HG03565 (cell line): ENCODE measurements around the gene KRT84.
"Not testable (repeated sequence)": the region's sequence is repeated elsewhere in the genome, so short reads cannot be mapped to it uniquely, and the experiment has no call there.

Source experiments
- ATAC-seq: cut with Tn5 transposase; IDR thresholded peaks from one replicate; pipeline ENCODE4 v1.9.1; 2021; ENCODE audit warnings: mild to moderate bottlenecking, moderate library complexity; ENCODE audit not compliant: unreplicated experiment

The KRT84 gene

DNA sequence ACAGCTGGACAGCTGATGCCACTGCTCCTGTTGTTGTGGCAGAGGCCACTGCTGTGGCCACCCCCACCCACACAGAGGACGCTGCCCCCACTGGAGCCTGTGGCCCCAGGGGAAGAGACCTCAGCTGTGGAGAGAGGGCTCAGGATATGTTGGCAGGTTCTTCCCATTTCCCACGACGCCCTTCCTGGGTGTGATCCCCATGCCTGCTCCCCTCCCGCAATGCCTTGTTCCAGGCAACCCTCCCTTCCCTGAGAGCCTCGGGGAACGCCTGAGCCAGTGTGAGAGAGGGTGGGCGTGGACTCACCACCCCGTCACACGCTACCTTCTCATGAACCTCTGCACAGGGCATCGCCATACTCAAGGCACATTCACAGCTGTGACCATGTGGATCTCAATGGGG lies 26.4 kb upstream of the KRT84 start:
- ATAC-seq: no peak

DNA sequence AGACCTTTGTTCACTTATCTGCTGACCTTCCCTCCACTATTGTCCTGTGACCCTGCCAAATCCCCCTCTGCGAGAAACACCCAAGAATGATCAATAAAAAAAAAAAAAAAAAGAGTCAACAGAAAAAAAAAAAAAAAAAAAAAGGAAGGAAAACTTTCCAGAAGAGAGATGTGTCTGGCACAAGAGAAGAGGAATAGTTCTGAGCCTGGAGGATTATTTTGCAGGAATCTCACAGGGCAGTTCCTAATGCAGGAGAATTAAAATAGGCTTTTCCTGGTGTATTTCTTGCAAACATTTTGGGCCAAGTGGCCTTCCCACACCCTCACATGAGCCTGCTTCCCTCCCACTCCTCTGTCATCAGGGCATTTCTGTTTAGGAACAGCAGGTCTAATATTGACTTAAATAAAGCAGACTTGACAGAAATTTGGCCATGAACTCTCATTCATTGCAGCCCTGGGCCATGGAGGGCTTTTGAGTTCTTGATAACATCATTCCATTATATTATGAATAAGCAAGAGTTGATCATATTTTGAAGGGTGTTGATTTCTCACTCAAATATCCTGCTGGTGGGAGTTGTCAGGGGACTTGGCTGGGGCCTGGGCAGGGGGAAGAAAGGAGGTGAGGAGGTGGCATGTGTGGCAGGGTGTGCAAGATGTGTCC lies 25.3 kb upstream of the KRT84 start:
- ATAC-seq: not testable (repeated sequence)

DNA sequence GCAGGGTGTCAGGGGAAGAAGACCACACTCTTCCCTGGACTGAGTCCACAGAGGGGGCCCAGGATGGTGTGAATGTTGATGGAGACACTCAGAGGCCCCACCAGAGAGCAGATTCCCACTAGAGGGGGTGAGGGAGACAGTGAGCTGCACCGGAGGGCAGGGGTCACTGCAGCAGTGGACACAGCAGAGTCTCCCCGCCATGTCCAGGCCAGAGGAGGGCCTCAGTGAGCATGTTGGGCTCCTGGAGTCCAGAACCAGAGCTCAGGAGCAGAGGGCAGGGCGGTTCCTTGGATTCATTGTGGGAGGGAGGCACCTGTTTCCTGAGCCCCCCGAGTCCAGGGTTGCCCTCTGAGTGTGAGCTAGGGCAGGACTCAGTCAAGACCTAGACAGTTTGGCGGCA lies 22.5 kb upstream of the KRT84 start:
- no peak for ATAC-seq

DNA sequence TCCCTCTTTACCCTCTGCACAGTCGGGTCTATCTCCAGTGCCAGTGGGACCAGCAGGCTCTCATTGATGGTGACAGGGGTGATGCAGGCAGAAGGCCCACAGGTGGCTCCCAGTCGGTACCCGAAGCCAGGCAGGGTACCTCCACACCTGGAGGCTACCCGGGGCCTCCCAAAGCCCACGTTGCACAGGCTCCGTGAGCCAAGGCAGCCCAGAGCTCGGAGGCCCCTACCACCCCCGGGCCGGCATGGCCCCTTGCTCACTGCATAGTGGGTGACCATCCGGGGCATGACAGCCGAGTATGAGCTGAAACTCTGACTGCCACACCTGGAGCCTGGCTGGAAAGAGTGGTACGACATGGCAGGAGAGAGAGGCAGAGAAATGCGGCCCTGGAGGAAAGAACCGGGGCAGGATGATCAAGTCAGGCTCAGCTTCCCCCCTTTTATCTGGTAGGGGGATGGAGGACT lies 20.5 kb upstream of the KRT84 start, which contains the start of gene KRT82:
Gene KRT82 (minus strand): TSS at position 414 of the 464 bp plus-strand sequence. CDS start 58 bp downstream, at position 356.
- ATAC-seq: no peak

DNA sequence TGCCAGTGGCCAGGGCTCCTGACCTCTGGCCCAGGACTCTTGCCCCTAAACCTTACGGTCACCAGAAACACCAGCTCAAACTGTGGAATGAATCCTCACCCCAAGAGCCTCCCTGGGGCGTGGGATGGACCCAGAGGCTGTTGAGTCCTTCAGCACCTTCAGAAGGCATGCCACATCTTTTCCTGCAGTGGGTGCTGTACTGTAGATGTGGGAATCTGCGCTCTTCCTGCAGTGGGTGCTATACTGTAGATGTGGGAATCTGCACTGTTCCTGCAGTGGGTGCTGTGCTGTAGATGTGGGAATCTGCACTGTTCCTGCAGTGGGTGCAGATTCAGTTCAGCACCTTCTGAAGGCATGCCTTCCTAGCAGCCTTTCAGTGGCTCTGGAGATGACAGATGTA lies 19.5 kb upstream of the KRT84 start:
- no peak for ATAC-seq

DNA sequence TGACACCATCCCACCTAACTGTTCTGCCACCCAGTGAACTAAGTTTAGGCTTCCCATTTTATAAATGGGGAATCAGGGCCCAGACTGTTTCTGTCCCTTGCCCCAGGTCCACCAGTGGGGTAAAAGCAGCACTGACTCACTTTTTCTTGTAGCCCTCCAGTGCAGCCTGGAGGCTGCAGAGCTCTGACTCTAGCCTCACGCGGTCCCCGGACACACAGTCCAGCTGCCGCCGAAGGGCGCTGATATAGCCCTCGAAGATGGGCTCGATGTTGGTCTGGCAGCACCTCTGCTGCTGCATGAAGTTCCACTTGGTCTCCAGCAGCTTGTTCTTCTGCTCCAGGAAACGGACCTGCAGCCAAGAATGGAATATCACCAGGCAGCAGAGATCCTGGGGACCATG lies 18.1 kb upstream of the KRT84 start:
- ATAC-seq: no peak

DNA sequence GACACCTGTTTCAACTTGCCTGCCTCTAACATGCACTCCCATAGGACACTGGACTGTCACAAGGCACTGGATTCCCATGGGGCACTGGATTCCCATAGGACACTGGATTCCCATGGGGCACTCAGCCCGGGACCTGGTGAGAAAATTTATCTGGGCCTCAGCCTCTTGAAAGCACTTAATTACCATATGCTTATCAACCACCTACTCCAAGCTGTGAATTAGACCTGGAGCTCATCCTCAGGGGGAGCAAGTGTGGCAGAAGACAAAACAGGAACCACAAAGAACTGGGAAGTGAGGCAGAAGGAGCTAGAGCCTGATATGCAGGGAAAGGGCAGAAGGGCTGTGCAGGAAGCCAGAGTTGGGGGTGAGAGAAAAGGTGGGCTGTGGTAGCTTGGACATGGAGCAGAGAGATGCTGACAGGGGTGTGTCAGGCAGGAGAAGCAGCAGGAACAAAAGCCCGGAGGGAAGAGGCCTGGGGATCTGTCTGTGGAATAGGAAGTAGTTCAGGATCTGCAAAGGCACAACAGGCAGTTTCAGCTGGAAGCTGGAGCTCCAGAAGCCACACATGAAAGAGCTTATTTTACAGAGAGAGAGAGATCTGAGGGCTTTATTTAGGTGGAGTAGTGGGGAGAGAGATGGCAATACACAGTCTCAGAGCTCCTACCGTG lies 17.6 kb upstream of the KRT84 start:
- no peak for ATAC-seq

DNA sequence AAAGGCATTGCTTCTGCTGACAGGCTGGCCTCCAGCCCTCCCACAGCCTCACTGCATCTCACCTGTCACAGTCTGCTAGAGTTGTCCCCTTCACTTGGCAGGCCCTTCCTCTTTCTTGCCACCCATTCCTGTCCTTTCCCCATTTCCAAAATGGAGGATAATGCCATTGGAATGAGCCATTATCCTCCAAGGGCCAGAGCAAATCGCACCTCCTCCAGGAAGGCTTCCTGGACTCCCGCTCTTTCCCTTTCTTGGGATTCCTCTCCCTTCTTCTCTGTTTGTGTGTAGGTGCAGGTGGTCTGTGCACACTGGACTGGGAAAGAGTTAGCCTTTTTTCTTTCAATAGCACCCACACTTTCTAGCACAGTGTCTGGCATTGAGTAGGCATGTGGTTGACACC lies 16.9 kb upstream of the KRT84 start:
- no peak for ATAC-seq

DNA sequence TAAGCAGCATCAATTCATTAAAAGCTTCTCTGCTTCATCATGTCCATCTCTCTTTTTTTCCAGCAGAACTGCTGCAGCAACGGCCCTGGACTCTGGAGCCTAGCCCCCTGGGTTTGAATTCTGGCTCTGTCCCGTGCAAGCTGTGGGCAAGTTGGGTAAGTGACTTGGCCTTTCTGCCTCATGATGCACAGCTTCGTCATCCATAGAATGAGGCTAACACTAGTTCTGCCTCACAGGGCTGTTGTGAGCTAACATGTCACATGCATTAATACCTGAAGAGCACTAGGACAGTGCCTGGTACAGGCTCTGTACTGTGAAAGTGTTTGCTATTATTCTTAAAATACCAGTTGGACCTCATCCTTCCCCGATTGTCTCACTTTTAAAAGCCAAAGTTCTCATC lies 16.5 kb upstream of the KRT84 start:
- no peak for ATAC-seq

DNA sequence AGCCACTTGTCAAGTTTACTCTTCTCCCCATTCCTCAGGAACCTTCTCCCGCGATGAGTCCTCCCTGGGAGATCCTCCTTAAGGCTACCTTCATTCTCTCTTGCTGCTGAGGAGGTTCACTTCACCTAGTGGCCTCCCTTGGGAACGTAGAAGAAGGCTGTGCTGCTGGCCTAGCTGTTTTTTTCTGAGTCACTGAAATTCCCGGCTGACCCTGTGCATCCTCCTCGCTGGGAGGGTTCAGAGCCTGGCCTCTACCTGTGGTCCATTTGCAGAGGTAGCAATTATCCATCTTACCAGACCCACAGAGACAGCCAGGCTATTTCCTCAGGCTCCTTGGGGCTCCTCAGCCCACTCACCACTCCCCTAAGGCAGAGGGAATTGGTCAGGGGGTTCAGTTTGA lies 16.1 kb upstream of the KRT84 start:
- no peak for ATAC-seq

DNA sequence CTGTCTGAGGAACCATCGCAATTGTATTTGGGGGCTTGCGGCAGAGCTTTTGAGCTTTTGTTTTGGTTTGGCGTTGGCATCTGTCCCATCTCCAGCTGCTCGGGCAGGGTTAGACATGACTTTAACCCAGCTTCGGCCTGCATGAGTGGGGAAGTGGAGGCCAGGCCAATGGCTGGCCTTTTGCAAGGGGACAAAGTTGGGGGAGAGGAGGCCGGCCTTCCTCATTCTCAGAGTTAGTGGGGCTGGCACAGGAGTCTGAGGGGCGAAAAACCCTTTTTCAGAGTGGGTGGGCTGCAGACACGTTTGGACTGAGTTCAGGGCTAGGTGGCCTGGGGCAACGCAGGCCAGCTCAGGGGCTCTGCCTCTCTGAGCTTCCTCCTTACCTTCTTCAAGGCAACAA lies 15.5 kb upstream of the KRT84 start:
- no peak for ATAC-seq

DNA sequence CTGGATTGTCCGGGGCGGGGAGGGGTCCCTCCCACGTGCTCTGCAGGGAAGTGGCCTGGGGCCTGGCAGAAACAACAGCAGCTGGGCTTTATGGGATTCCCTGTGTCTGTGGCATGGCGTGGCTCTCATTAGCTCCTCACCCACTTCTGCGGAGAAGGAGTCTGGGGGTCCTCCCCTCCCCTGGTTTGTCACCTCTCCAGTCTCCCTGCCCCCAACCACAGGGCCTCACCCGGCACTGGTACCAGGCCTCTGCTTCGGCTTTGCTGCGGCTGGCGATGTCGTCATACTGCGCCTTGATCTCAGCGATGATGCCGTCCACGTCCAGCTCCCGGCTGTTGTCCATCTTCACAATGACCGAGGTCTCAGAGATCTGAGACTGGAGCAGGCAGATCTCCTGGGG lies 14.3 kb upstream of the KRT84 start:
- no peak for ATAC-seq

DNA sequence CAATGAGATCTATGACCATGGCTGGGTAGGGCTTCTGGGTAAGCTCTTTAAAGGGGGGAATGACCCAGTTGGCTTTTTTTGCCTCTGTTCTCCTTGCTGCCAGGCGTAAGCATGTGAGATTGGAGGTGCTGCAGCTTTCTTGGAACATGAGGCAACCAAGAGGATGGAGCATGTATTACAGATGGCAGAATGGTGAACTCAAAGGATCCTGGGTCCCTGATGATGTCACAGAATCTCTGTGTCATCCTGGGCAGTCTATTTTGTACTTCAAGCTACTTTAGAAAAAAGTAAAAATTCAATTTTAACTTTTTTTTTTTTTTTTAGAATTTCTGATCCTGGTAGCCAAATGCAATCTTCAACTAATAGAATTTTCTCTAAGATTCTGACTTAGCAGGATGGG lies 12.7 kb upstream of the KRT84 start:
- no peak for ATAC-seq

DNA sequence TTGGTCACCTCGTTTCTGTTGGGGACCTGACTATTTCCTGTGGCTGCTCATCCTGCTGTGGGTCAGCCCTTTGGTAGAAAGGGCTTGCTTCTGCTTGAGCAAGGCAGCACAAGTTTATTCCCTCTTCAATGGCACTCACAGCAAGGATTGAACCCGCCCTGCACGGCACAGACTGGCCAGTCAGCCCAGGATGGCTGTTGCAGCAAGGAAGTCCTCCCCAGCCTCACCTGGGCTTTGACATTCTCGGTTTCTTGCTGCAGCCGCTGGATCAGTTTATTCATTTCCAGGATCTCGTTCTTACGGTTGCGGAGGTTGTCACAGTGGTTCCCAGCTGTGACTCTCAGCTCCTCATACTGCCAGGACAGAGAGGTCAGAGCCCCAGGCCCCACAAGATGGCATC lies 11.2 kb upstream of the KRT84 start:
- no peak for ATAC-seq

DNA sequence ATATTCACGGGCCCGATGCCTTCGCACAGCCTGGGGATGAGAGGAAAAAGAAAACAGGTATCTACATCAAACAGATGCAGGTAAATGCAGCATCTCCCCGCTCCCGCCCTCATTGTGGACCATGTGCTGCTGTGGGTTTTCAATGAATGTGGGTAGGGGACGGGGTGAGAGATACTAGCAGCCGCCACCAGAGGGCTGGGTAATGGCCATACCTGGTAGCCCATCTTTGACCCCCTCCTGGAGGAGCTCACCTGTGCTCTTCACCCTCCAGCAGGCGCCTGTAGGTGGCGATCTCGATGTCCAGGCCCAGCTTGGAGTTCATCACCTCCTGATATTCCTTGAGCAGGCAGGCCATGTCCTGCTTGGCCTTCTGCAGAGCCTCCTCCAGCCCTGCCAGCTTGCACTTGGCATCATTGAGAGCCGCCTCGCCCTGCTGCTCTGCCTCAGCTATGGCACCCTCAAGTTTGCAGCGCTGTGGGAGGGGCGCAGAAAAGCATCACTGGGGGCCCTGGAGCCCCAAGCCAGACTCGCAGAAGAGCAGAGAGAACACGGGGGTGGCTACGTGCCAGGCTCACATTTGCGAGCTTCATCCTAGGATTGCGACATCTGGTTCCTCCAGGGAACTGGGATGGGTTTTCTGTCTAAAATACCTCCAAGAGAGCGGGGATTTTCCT lies 10.4 kb upstream of the KRT84 start:
- no peak for ATAC-seq

DNA sequence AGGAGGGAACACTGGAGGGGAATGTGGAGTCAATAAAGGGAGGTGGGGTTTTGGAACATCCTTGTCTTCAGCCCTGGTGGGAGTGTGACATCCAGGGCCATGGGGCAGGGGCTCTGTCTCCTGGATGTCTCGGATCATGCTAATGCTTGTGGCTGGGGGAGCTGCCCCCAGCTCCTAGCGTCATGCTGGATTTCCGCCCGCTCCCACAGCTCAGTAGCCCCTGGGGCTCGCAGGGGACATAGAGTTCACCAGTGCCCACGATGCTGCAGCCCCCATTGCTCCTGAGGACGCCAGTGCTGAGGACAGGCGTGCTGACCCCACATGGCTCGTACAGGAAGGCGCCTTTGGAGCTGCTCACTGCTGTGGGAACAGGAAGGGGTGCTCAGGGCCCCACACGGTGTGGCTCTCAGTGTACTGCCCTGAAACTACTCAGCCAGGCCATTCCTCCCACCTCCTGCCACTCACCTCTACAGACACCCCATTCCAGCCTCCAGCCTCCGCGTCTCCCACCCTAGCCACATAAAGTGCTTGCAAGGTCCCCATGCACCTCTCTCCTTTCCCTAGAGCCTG lies 9.5 kb upstream of the KRT84 start:
- ATAC-seq: no peak

DNA sequence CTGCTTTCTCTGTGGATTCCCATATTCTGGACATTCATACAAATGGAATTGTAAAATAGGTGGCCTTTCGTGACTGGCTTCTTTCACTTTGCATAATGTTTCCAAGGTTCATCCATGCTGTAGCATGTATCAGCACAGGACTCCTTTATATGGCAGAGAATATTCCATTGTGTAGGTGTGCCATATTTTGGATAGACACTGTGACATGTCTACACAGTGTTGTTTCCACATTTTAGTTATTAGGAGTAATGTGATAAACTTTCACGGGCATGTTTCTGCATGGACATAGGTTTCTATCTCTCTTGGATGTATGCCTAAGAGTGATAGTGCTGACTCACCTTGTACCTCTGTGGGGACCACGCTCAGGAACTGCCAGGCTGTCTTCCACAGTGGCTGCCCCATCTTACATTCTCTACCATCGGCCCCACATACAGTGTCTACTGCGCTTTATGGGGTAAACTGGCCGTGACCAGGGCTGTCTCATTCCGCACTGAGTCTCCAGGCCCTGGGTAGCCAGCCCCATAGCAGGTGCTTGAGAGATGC lies 7.1 kb upstream of the KRT84 start:
- ATAC-seq: no peak

DNA sequence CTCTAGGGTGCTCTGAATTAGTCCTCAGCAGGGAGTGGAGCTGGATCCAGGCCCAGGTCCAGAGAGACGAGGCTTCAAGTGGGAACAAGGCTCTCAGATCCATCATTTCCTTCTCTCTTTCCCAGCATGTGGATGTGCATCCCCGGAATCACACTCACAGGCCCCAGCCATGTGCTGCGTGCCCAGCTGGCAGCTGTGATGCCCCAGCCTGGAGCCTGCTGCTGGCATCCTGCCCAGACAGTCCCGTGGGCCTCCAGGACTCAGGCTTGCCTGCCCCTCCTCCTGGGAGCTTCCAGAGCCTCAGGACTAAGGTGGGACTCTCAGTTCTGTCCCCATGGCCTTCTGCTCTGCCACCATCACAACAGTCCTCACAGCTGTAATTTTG lies 6.2 kb upstream of the KRT84 start:
- no peak for ATAC-seq

DNA sequence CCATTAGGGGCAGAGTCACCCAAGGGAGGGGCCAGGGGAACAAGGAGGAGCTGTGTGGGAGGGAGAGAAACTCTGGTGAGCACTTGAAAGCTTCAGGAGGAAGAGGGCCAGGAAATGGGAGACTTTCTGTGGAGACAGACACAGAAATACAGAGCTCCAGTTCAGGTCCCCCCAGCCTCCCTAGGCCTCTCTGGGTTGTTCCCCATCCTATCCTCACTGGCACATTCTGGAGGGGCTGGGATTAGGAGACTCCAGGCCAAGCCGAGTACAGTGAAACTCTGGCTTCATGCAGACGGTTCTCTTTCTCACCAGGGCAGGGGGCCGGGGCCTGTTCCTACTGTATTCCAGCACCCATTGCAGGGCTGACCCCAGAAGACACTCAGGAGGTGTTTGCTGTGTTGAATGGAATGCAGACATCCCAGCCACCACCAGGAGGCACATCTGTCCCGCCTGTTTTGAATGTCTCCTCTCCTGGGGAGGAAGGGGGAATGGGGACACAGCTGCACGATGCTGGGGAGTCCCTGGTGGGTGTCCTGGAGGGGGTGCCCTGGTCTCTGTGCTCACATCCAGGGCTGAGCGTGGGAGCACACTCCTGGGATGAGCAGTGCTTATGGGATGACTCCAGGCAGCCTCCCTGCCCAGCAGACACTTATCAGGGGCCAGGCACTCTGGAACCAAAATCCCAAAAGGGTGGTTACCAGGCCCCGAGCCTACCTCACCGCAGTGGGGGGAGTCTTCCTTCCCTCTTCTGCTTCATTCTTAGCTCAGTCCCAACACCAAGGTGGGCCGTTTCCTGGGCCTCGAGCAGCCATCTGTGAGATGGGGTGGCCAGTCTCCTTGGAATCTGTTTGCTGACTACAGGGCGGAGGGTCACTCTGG lies 5.5 kb upstream of the KRT84 start:
- ATAC-seq: no peak

DNA sequence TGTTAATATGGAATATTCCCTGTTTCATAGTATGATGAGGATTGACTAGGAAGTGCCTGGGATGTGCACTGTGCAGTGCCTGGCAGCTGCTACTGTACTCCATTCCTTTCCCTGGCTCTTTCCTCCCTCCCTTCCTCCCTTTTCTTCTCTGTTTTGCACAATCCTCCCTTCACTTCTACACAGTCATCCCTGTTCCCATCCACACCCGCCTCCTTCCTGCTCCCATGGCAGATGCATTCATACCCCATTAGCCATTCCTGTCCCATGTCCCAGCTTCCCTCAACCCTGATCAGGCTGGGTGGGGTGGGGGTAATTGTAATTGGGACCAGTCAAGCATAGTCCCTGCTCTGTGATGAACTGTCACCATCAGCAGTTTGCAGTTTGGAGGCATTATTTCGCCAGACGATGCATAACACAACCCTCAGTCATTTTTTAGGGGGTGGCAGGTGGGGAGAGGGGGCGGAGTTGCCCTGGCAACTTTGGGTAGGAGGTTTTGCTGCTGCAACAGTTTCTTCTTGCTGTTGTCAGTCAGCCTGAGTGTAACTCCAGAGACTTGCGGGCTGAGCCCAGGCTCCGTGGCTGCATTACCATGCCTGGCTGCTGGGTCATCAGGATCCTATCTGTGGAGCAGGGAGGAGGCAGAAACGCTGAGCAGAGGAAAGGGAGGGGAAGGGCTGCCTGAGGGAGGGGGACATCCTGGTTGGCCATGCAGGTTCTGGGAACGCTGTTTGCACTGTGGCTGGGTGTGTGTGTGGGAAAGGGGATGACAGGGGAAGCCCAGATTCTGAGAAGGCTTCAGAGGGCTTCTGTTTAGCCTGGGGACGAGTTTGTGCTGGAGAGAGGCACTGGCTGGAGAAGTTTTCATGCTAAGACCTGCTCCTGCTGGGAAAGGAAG lies 4.1 kb upstream of the KRT84 start:
- no peak for ATAC-seq
